ENCODE results near the gene LTBP3. TPM values are rescaled to one million over a fixed set of nuclear protein-coding genes. Genes with fewer than 3 reads are reported as not detected.

The LTBP3 gene
- total and polyA plus RNA-seq, 2 of the 13 experiments (the other 11 are each of a cell fraction or from before 2014, with no cell fraction given) = 12.2 to 68.1 TPM

- TF ChIP-seq, protein P1, sequence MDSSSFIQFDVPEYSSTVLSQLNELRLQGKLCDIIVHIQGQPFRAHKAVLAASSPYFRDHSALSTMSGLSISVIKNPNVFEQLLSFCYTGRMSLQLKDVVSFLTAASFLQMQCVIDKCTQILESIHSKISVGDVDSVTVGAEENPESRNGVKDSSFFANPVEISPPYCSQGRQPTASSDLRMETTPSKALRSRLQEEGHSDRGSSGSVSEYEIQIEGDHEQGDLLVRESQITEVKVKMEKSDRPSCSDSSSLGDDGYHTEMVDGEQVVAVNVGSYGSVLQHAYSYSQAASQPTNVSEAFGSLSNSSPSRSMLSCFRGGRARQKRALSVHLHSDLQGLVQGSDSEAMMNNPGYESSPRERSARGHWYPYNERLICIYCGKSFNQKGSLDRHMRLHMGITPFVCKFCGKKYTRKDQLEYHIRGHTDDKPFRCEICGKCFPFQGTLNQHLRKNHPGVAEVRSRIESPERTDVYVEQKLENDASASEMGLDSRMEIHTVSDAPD (CRISPR knock-in tag; IDR thresholded peaks at IDR 0.05) = no peak
- TF ChIP-seq KLF11 (CRISPR knock-in tag; IDR thresholded peaks at IDR 0.05) = peak; percentile 70; the same call in 1 of the 2 replicates
- TF ChIP-seq ZNF770 (CRISPR knock-in tag; IDR thresholded peaks at IDR 0.05) = no peak
- TF ChIP-seq, protein P2, sequence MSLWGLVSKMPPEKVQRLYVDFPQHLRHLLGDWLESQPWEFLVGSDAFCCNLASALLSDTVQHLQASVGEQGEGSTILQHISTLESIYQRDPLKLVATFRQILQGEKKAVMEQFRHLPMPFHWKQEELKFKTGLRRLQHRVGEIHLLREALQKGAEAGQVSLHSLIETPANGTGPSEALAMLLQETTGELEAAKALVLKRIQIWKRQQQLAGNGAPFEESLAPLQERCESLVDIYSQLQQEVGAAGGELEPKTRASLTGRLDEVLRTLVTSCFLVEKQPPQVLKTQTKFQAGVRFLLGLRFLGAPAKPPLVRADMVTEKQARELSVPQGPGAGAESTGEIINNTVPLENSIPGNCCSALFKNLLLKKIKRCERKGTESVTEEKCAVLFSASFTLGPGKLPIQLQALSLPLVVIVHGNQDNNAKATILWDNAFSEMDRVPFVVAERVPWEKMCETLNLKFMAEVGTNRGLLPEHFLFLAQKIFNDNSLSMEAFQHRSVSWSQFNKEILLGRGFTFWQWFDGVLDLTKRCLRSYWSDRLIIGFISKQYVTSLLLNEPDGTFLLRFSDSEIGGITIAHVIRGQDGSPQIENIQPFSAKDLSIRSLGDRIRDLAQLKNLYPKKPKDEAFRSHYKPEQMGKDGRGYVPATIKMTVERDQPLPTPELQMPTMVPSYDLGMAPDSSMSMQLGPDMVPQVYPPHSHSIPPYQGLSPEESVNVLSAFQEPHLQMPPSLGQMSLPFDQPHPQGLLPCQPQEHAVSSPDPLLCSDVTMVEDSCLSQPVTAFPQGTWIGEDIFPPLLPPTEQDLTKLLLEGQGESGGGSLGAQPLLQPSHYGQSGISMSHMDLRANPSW (CRISPR knock-in tag; IDR thresholded peaks at IDR 0.05; ENCODE audit: borderline replicate concordance) = no peak
- TF ChIP-seq ZMAT3 (CRISPR knock-in tag; conservative IDR thresholded peaks at IDR 0.05) = peak; percentile 95
- peak; percentile 92 for TF ChIP-seq TAF1 (CRISPR knock-in tag; IDR thresholded peaks at IDR 0.05)
- peak; percentile 66; the same call in 1 of the 2 replicates for TF ChIP-seq KAT7 (CRISPR knock-in tag; IDR thresholded peaks at IDR 0.05; ENCODE audit: borderline replicate concordance)
- TF ChIP-seq ZNF512 (CRISPR knock-in tag; IDR thresholded peaks at IDR 0.05) = peak; percentile 78; the same call in 1 of the 2 replicates
- TF ChIP-seq ZNF841 (CRISPR knock-in tag; IDR thresholded peaks at IDR 0.05; ENCODE audit: borderline replicate concordance) = no peak; the same call in 1 of the 2 replicates
- TF ChIP-seq ZNF451 (CRISPR knock-in tag; IDR thresholded peaks at IDR 0.05) = no peak
- no peak for TF ChIP-seq ZNF367 (CRISPR knock-in tag; IDR thresholded peaks at IDR 0.05; ENCODE audit: borderline replicate concordance)
- TF ChIP-seq NFE2L1 (CRISPR knock-in tag; IDR thresholded peaks at IDR 0.05; ENCODE audit: borderline replicate concordance) = no peak
- no peak for TF ChIP-seq ZNF280D (CRISPR knock-in tag; IDR thresholded peaks at IDR 0.05)
- peak; percentile 65; the same call in 1 of the 2 replicates for TF ChIP-seq KLF15 (CRISPR knock-in tag; IDR thresholded peaks at IDR 0.05; ENCODE audit: borderline replicate concordance)
- TF ChIP-seq SRSF9 (IDR thresholded peaks at IDR 0.05; ENCODE audit: borderline replicate concordance, insufficient read depth, low read depth, low read length, poor library complexity, severe bottlenecking) = no peak
- peak; percentile 10; the same call in 1 of the 2 replicates for TF ChIP-seq ZFP90 (CRISPR knock-in tag; IDR thresholded peaks at IDR 0.05; ENCODE audit: borderline replicate concordance)
- no peak for TF ChIP-seq HNRNPL (IDR thresholded peaks at IDR 0.05; ENCODE audit: low read depth, low read length)
Measured at GRCh38 chr11:65498977-65499712, 59.0 kb downstream of the LTBP3 start, which contains the start of gene MALAT1 (continued).
